Astrocyte (in vitro differentiated cells and primary cell): Measurements from ENCODE around the gene EME1. TPM values are rescaled to one million over a fixed set of nuclear protein-coding genes. Genes with fewer than 3 reads are reported as not detected.

Experiments
- DNase-seq: peaks from one replicate; pipeline ENCODE4 v3.0.0-alpha.2; 2010; ENCODE audit warnings: low read depth
- FAIRE-seq: peaks from 2 replicates; lab custom pipeline; 2011; peaks lifted over from hg19 to GRCh38; lab: Jason Lieb, UNC
- H2AFZ ChIP-seq: 2 replicates; pipeline ENCODE4 v1.6.0; 2012; ENCODE audit warnings: low read depth, low read length, inconsistent platforms
- H3K27ac ChIP-seq: 2 replicates; pipeline ENCODE4 v1.5.1; 2011; ENCODE audit warnings: low read depth, low read length, inconsistent platforms
- H3K27me3 ChIP-seq: 2 replicates; pipeline ENCODE4 v1.6.0; 2011; ENCODE audit warnings: low read length, inconsistent platforms; ENCODE audit not compliant: insufficient read depth
- H3K36me3 ChIP-seq: 2 replicates; pipeline ENCODE4 v1.5.1; 2011; ENCODE audit warnings: low read length, inconsistent platforms; ENCODE audit not compliant: insufficient read depth
- H3K4me1 ChIP-seq: 2 replicates; pipeline ENCODE4 v1.5.1; 2011; ENCODE audit warnings: low read length, inconsistent platforms; ENCODE audit not compliant: insufficient read depth
- H3K4me2 ChIP-seq: 2 replicates; pipeline ENCODE4 v1.6.0; 2012; ENCODE audit warnings: low read length, inconsistent platforms
- H3K4me3 ChIP-seq: 2 replicates; pipeline ENCODE4 v1.5.1; 2011; ENCODE audit warnings: low read depth, mild to moderate bottlenecking, low read length, inconsistent platforms; ENCODE audit not compliant: insufficient read depth
- H3K79me2 ChIP-seq: 2 replicates; pipeline ENCODE4 v1.6.0; 2012; ENCODE audit warnings: mild to moderate bottlenecking, low read length, inconsistent platforms; ENCODE audit not compliant: insufficient read depth
- H3K9ac ChIP-seq: 2 replicates; pipeline ENCODE4 v1.6.0; 2012; ENCODE audit warnings: mild to moderate bottlenecking, low read length, inconsistent platforms
- H3K9me3 ChIP-seq: 2 replicates; pipeline ENCODE4 v1.5.1; 2012; ENCODE audit warnings: low read depth, mild to moderate bottlenecking, low read length, inconsistent platforms; ENCODE audit not compliant: insufficient read depth
- H4K20me1 ChIP-seq: 2 replicates; pipeline ENCODE4 v1.6.0; 2012; ENCODE audit warnings: low read length, inconsistent platforms; ENCODE audit not compliant: insufficient read depth
- H3K27ac Mint-ChIP-seq: one replicate; pipeline ENCODE4 v1.8.0; 2021; ENCODE audit warnings: mild to moderate bottlenecking, mixed read lengths; ENCODE audit not compliant: unreplicated experiment
- H3K27me3 Mint-ChIP-seq: one replicate; pipeline ENCODE4 v1.8.0; 2021; ENCODE audit warnings: low read depth, mixed read lengths; ENCODE audit not compliant: unreplicated experiment
- H3K36me3 Mint-ChIP-seq: one replicate; pipeline ENCODE4 v1.8.0; 2021; ENCODE audit warnings: low read depth, mixed read lengths; ENCODE audit not compliant: unreplicated experiment
- H3K4me1 Mint-ChIP-seq: one replicate; pipeline ENCODE4 v1.8.0; 2021; ENCODE audit warnings: low read depth, mixed read lengths; ENCODE audit not compliant: unreplicated experiment
- H3K4me3 Mint-ChIP-seq: one replicate; pipeline ENCODE4 v1.8.0; 2021; ENCODE audit warnings: mild to moderate bottlenecking, moderate library complexity, mixed read lengths; ENCODE audit not compliant: unreplicated experiment
- H3K9me3 Mint-ChIP-seq: one replicate; pipeline ENCODE4 v1.8.0; 2021; ENCODE audit warnings: mild to moderate bottlenecking, mixed read lengths; ENCODE audit not compliant: unreplicated experiment
- CTCF ChIP-seq: IDR thresholded peaks from 2 replicates; pipeline ENCODE4 v1.5.1; 2011; ENCODE audit warnings: low read depth, mild to moderate bottlenecking, inconsistent platforms, low read length, moderate library complexity; ENCODE audit not compliant: insufficient read depth
- EZH2 ChIP-seq: IDR thresholded peaks from 2 replicates; pipeline ENCODE4 v1.6.1; 2012; ENCODE audit warnings: mild to moderate bottlenecking, low read length, inconsistent platforms; ENCODE audit not compliant: insufficient read depth
- total RNA-seq: library from RNA; stranded (reverse); gene quantifications from 2 replicates; pipeline ENCODE4 v1.2.1, GENCODE V29; 2021

The EME1 gene
- total RNA-seq, 1 donor from 2014 or later, result 3.1 TPM

GRCh38 chr17:50363217-50364060, 9.6 kb upstream of the EME1 start:
- TF ChIP-seq EZH2 (no peak), CTCF (no peak)
- Histone ChIP-seq H3K9me3 (no peaks in the 10 kb centered on the region), H3K4me2 (no peak overlapping the region), H3K79me2 (no peaks in the 10 kb centered on the region), H3K4me3 (no peak overlapping the region), H3K9ac (no peak overlapping the region), H3K27me3 (no peaks in the 10 kb centered on the region), H3K4me1 (peaks cover 9% of the 10 kb centered on the region), H2AFZ (no peak overlapping the region), H3K36me3 (peaks cover 16% of the 10 kb centered on the region), H4K20me1 (peaks cover 31% of the 10 kb centered on the region), H3K27ac (no peak overlapping the region)
- Mint-ChIP-seq H3K4me3 (peak overlapping the region; percentile 69), H3K36me3 (peaks cover 11% of the 10 kb centered on the region), H3K9me3 (no peaks in the 10 kb centered on the region), H3K4me1 (peaks cover 31% of the 10 kb centered on the region), H3K27me3 (no peaks in the 10 kb centered on the region), H3K27ac (peak overlapping the region; percentile 71)
- FAIRE-seq (no peak), DNase-seq (peak; percentile 40)

GRCh38 chr17:50364061-50364458, 9.0 kb upstream of the EME1 start:
- Histone ChIP-seq H3K9ac (no peak overlapping the region), H3K36me3 (peaks cover 17% of the 10 kb centered on the region)
- H3K4me3 Mint-ChIP-seq, result no peak overlapping the region

More at GRCh38 chr17:50364061-50364458, 9.0 kb upstream of the EME1 start:
- no peak for DNase-seq
- Histone ChIP-seq H3K27me3 (no peaks in the 10 kb centered on the region), H2AFZ (no peak overlapping the region), H4K20me1 (peaks cover 31% of the 10 kb centered on the region), H3K4me3 (no peak overlapping the region), H3K9me3 (no peaks in the 10 kb centered on the region), H3K27ac (no peak overlapping the region), H3K79me2 (no peaks in the 10 kb centered on the region), H3K4me1 (peaks cover 9% of the 10 kb centered on the region), H3K4me2 (no peak overlapping the region)
- Mint-ChIP-seq H3K9me3 (no peaks in the 10 kb centered on the region), H3K27ac (peak overlapping the region; percentile 47), H3K36me3 (peaks cover 11% of the 10 kb centered on the region), H3K27me3 (no peaks in the 10 kb centered on the region), H3K4me1 (peaks cover 31% of the 10 kb centered on the region)
- TF ChIP-seq CTCF (no peak), EZH2 (no peak)
- no peak for FAIRE-seq
